Measurements from ENCODE around the gene SLC6A13. TPM values are rescaled to one million over a fixed set of nuclear protein-coding genes. Genes with fewer than 3 reads are reported as not detected.

Gene SLC6A13
- total and polyA plus RNA-seq, 10 of the 15 experiments (the other 5 are each of a cell fraction or from before 2014, with no cell fraction given): 0.18 to 1.2 (median 0.20) TPM; not detected in 3

DNA sequence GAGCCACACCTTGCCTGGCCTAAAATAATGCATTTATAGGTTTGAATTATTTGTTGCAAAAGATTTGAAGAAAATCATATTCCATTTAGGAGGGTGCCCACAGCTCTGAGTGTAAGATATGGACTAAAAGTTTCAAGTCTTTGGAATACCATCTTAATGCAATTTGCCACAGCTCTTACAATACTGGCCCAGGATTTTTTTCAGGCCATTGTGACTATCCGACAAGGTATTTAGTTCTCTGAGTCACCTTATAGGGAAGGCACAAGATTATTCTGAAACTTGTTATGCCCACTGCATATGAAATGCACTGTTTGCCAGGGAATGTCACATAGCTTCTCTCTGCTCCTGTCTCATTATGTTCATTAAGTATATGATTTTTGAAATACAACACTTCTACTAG is 29.6 kb upstream of the SLC6A13 start:
- Histone ChIP-seq H3K27me3 (replicated peaks in 1 of 2; ENCODE audit: control insufficient read depth in 2 of 2, insufficient read depth in 2 of 2, low read length in 1 of 2) (no peaks in the 10 kb centered on the region), H4K20me1 (ENCODE audit: control insufficient read depth, insufficient read depth) (no peaks in the 10 kb centered on the region), H3K79me2 (ENCODE audit: control insufficient read depth, insufficient read depth, low read length) (no peaks in the 10 kb centered on the region), H3K9me3 (replicated peaks; ENCODE audit: control insufficient read depth, insufficient read depth, low read length) (peaks cover 2% of the 10 kb centered on the region; the same call in 1 of the 3 replicates), H3K36me3 (ENCODE audit: control insufficient read depth in 2 of 2, insufficient read depth in 2 of 2, low read length in 1 of 2) (peaks cover 13 to 45% of the 10 kb centered on the region in 2 experiments), H3K9ac (ENCODE audit: control insufficient read depth, insufficient read depth, low read length) (no peak overlapping the region), H3K4me3 (no peak overlapping the region), H2AFZ (ENCODE audit: control insufficient read depth, low read depth, low read length) (no peak overlapping the region), H3K4me1 (ENCODE audit: control insufficient read depth, insufficient read depth, low read length) (peaks cover under 1% of the 10 kb centered on the region; the same call in 1 of the 2 replicates), H3K4me2 (ENCODE audit: control insufficient read depth, insufficient read depth) (no peak overlapping the region), H3K27ac (ENCODE audit: control insufficient read depth, insufficient read depth) (no peak overlapping the region)
- in situ Hi-C loops (cut with MboI): no loop called here
- 100% methylated on average over 1 of the region's 1 CpG for WGBS (ENCODE audit: insufficient coverage, insufficient replicate concordance, low lambda C conversion rate, missing lambda C conversion rate)
- intact Hi-C loops (cut with micrococcal nuclease; ENCODE audit: unreplicated experiment): no loop called here
- no peak for DNase-seq (ENCODE audit: low read depth, low spot score)
- POLR2A ChIA-PET: no interaction called here
- RAD21 ChIA-PET (ENCODE audit: unreplicated experiment): no interaction called here
- ATAC-seq: no peak
- SMC1A ChIA-PET (ENCODE audit: uncharacterized antibody, unreplicated experiment): no interaction called here
- FAIRE-seq: no peak
- CTCF ChIA-PET: no interaction called here
- BruUV-seq (replicated peaks): TSS peak; percentile 31
- TF ChIP-seq, protein P1, sequence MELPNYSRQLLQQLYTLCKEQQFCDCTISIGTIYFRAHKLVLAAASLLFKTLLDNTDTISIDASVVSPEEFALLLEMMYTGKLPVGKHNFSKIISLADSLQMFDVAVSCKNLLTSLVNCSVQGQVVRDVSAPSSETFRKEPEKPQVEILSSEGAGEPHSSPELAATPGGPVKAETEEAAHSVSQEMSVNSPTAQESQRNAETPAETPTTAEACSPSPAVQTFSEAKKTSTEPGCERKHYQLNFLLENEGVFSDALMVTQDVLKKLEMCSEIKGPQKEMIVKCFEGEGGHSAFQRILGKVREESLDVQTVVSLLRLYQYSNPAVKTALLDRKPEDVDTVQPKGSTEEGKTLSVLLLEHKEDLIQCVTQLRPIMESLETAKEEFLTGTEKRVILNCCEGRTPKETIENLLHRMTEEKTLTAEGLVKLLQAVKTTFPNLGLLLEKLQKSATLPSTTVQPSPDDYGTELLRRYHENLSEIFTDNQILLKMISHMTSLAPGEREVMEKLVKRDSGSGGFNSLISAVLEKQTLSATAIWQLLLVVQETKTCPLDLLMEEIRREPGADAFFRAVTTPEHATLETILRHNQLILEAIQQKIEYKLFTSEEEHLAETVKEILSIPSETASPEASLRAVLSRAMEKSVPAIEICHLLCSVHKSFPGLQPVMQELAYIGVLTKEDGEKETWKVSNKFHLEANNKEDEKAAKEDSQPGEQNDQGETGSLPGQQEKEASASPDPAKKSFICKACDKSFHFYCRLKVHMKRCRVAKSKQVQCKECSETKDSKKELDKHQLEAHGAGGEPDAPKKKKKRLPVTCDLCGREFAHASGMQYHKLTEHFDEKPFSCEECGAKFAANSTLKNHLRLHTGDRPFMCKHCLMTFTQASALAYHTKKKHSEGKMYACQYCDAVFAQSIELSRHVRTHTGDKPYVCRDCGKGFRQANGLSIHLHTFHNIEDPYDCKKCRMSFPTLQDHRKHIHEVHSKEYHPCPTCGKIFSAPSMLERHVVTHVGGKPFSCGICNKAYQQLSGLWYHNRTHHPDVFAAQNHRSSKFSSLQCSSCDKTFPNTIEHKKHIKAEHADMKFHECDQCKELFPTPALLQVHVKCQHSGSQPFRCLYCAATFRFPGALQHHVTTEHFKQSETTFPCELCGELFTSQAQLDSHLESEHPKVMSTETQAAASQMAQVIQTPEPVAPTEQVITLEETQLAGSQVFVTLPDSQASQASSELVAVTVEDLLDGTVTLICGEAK (IDR thresholded peaks at IDR 0.05; ENCODE audit: borderline replicate concordance): no peak
- TF ChIP-seq SIX5 (IDR thresholded peaks at IDR 0.05; ENCODE audit: low read depth, low read length, severe bottlenecking): no peak
- no peak for TF ChIP-seq RELA (IDR thresholded peaks at IDR 0.05; ENCODE audit: borderline replicate concordance, partially characterized antibody)
- no peak for TF ChIP-seq SUPT20H (IDR thresholded peaks at IDR 0.05; ENCODE audit: borderline replicate concordance, control insufficient read depth, low read depth, low read length)
- TF ChIP-seq, protein P2, sequence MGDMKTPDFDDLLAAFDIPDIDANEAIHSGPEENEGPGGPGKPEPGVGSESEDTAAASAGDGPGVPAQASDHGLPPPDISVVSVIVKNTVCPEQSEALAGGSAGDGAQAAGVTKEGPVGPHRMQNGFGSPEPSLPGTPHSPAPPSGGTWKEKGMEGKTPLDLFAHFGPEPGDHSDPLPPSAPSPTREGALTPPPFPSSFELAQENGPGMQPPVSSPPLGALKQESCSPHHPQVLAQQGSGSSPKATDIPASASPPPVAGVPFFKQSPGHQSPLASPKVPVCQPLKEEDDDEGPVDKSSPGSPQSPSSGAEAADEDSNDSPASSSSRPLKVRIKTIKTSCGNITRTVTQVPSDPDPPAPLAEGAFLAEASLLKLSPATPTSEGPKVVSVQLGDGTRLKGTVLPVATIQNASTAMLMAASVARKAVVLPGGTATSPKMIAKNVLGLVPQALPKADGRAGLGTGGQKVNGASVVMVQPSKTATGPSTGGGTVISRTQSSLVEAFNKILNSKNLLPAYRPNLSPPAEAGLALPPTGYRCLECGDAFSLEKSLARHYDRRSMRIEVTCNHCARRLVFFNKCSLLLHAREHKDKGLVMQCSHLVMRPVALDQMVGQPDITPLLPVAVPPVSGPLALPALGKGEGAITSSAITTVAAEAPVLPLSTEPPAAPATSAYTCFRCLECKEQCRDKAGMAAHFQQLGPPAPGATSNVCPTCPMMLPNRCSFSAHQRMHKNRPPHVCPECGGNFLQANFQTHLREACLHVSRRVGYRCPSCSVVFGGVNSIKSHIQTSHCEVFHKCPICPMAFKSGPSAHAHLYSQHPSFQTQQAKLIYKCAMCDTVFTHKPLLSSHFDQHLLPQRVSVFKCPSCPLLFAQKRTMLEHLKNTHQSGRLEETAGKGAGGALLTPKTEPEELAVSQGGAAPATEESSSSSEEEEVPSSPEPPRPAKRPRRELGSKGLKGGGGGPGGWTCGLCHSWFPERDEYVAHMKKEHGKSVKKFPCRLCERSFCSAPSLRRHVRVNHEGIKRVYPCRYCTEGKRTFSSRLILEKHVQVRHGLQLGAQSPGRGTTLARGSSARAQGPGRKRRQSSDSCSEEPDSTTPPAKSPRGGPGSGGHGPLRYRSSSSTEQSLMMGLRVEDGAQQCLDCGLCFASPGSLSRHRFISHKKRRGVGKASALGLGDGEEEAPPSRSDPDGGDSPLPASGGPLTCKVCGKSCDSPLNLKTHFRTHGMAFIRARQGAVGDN (IDR thresholded peaks at IDR 0.05): no peak
- TF ChIP-seq MEF2B (IDR thresholded peaks at IDR 0.05; ENCODE audit: partially characterized antibody, poor library complexity, severe bottlenecking): no peak
- TF ChIP-seq PAX5 (IDR thresholded peaks at IDR 0.05; ENCODE audit: borderline replicate concordance, low read depth, low read length): no peak
- TF ChIP-seq, protein P3, sequence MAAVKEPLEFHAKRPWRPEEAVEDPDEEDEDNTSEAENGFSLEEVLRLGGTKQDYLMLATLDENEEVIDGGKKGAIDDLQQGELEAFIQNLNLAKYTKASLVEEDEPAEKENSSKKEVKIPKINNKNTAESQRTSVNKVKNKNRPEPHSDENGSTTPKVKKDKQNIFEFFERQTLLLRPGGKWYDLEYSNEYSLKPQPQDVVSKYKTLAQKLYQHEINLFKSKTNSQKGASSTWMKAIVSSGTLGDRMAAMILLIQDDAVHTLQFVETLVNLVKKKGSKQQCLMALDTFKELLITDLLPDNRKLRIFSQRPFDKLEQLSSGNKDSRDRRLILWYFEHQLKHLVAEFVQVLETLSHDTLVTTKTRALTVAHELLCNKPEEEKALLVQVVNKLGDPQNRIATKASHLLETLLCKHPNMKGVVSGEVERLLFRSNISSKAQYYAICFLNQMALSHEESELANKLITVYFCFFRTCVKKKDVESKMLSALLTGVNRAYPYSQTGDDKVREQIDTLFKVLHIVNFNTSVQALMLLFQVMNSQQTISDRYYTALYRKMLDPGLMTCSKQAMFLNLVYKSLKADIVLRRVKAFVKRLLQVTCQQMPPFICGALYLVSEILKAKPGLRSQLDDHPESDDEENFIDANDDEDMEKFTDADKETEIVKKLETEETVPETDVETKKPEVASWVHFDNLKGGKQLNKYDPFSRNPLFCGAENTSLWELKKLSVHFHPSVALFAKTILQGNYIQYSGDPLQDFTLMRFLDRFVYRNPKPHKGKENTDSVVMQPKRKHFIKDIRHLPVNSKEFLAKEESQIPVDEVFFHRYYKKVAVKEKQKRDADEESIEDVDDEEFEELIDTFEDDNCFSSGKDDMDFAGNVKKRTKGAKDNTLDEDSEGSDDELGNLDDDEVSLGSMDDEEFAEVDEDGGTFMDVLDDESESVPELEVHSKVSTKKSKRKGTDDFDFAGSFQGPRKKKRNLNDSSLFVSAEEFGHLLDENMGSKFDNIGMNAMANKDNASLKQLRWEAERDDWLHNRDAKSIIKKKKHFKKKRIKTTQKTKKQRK (IDR thresholded peaks at IDR 0.05; ENCODE audit: low read depth, low read length): no peak
- no peak for TF ChIP-seq ZNF622 (IDR thresholded peaks at IDR 0.05)
- TF ChIP-seq, protein P4, sequence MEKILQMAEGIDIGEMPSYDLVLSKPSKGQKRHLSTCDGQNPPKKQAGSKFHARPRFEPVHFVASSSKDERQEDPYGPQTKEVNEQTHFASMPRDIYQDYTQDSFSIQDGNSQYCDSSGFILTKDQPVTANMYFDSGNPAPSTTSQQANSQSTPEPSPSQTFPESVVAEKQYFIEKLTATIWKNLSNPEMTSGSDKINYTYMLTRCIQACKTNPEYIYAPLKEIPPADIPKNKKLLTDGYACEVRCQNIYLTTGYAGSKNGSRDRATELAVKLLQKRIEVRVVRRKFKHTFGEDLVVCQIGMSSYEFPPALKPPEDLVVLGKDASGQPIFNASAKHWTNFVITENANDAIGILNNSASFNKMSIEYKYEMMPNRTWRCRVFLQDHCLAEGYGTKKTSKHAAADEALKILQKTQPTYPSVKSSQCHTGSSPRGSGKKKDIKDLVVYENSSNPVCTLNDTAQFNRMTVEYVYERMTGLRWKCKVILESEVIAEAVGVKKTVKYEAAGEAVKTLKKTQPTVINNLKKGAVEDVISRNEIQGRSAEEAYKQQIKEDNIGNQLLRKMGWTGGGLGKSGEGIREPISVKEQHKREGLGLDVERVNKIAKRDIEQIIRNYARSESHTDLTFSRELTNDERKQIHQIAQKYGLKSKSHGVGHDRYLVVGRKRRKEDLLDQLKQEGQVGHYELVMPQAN (conservative IDR thresholded peaks at IDR 0.05): no peak
